ENCODE measurements around the gene ELOVL7.

- no peak for TF ChIP-seq POLR2AphosphoS5 (IDR thresholded peaks at IDR 0.05; ENCODE audit: low read depth, low read length)
- TF ChIP-seq SP1 (IDR thresholded peaks at IDR 0.05; ENCODE audit: low read depth, low read length), result no peak
- no peak for TF ChIP-seq SIX5 (IDR thresholded peaks at IDR 0.05; ENCODE audit: low read depth, low read length)
- no peak for TF ChIP-seq MAX (IDR thresholded peaks at IDR 0.05)
- no peak for TF ChIP-seq YY1 (IDR thresholded peaks at IDR 0.05; ENCODE audit: low read depth, low read length)
- no peak for TF ChIP-seq NRF1 (IDR thresholded peaks at IDR 0.05; ENCODE audit: low read depth, low read length)
- TF ChIP-seq E2F6 (IDR thresholded peaks at IDR 0.05), result no peak
Measured at GRCh38 chr5:60809891-60810425, 34.1 kb downstream of the ELOVL7 start.
